WTC11 (cell line): ENCODE results near the gene ADGRV1.

ENCODE experiments used
- CTCF ChIP-seq: fragments of 200-600 bp; IDR thresholded peaks from 2 replicates; pipeline ENCODE4 v1.8.0; 2022; ENCODE audit warnings: antibody characterized with exemption
- E2F1 ChIP-seq: sonication (generic); formaldehyde crosslinking; IDR thresholded peaks from 2 replicates; pipeline ENCODE4 v1.8.0; 2022; ENCODE audit warnings: mild to moderate bottlenecking, missing genetic modification reagents
- TEAD1 ChIP-seq: sonication (generic); formaldehyde crosslinking; IDR thresholded peaks from 2 replicates; pipeline ENCODE4 v1.8.0; 2022; ENCODE audit warnings: mild to moderate bottlenecking, missing genetic modification reagents
- USF1 ChIP-seq: sonication (generic); formaldehyde crosslinking; IDR thresholded peaks from 2 replicates; pipeline ENCODE4 v1.8.0; 2022; ENCODE audit warnings: mild to moderate bottlenecking, missing genetic modification reagents
- ZNF512 ChIP-seq: sonication (generic); formaldehyde crosslinking; IDR thresholded peaks from 2 replicates; pipeline ENCODE4 v1.8.1; 2022; ENCODE audit warnings: missing genetic modification reagents, borderline replicate concordance

- TF ChIP-seq CTCF (no peak), USF1 (CRISPR knock-in tag) (no peak), E2F1 (CRISPR knock-in tag) (no peak), ZNF512 (CRISPR knock-in tag) (no peak), TEAD1 (CRISPR knock-in tag) (no peak)
Observed at GRCh38 chr5:91123291-91123690, 564.7 kb downstream of the ADGRV1 start.
